ENCODE results near the gene FARS2.

The FARS2 gene

GRCh38 chr6:5388326-5388725 lies 127.0 kb downstream of the FARS2 start:
- no peak for DNase-seq

DNA sequence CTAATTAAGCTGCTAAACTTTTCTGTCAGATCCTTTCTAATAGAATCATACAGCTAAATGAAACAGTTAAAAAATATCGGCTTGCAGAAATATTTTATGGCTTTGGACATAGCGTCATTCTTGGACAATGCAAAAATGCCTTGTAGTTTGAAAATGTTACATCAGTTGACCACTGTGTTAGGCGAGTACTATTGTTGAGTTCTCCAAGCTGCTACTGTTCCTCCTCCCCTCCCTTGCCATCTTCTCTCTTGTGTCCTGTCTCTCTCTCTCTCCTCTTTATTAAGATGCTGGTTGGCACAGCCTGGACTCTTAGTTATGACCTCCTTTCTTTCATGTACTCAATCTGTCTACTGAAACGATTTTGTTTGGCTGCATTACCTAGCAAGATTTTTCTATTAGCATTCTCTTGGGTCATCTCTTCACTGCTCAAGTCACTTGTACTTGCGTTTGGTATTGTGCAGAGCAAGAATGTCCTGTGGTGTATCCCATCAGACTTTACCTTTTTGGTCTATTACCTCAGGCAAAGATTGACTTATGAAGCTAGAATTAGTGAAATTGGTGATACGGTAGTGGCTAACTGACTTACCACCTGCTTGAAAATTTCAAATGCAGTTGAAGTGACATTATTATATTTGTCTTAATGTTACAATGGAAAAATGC lies 127.9 kb downstream of the FARS2 start:
- no peak for DNase-seq

- no peak for DNase-seq
Observed at GRCh38 chr6:5390177-5390576, 128.9 kb downstream of the FARS2 start.

GRCh38 chr6:5394280-5394679 lies 133.0 kb downstream of the FARS2 start:
- DNase-seq = no peak

DNA sequence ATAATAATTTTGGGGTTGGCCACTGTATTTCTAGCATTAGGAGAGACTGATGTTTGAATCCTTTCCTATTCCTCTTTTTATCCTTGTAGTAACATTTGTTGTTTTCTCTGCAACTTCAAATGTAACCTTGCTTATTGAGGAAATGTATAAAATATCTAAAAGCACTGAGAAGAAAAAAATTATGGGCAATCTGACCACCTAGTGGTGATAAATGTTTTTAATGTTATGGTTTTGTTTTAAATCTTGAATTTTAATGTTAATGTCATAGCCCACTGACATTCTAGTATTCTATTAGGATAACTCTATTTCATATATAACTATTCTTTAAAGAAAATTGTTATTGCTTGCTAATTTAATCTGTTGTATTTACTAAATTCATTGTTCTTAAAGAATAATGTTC lies 134.4 kb downstream of the FARS2 start:
- no peak for DNase-seq

DNA sequence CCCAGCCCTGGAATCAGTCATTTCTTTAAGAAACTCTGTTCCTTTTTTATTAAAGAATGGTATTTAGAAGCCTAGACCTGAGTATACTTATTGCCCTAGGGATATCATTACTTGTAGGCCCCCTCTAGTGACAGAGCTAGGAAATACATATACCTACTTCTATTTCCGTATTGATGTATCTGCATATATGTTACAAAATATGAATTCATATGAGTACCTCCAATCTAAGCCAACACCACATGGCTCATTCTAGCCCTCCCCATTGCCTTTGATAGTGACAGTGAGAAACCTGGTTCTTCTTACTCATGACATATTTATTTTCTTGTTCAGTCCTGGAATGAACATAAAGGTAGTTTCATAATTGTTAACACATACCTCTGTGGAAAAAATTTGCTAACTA lies 137.2 kb downstream of the FARS2 start:
- DNase-seq = peak; percentile 51

DNA sequence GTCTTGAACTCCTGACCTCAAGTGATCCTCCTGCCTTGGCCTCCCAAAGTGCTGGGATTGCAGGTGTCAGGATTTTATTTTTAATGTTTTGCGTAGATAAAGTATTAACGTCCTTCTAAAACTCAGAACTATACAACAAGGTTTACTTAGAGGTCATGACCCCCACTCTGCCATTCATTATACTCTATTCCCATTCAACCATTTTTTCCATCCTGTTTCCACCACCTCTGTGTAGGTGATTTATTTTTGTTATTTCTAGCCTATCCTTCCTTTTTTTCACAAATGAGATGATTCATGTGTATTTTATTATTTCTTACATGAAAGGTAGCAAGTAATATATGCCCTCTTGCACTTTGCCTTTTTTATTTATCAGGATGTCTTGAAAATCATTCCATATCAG lies 138.1 kb downstream of the FARS2 start:
- no peak for DNase-seq

DNA sequence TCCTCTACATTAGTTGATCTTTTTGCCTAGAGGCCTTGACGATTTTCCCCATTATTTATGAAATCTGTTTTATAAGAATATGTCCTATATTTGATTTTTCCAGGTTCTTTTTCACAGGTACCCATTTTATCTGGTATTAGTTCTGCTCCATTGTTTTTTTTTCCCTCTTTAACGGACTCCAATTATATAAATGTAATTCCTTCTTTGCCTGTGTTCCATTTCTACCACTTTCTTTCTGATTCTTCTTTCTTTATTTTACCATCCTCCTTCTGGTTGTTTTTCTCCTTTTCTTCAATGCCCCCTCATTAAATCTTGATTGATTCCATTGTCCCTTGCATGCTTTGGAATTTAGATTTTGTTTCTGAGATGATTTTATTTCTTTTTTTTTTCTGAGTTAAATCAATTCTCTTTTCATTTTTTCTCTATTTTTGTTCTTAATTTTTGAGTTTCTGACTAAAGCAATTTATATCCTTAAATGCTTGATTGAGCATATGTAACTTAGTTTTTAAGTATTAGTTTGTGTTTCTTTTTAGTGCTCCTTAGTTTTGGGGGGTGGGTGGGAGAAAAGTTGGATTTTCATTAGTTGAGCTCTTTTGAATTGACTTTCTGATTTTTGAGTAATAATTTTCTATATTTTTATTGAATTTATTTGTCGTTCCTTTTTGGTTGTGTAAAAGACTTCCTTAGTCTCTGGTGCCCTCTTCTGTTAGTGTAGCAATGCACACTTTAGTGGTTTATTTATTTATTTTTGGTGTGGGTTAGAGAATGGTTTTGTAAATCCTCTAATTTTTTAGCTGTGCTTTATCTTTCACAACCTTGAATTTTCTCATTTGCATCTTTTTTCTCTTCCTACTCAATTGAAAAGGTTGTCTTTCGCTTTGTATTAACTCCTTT lies 140.8 kb downstream of the FARS2 start:
- peak; percentile 33 for DNase-seq

DNA sequence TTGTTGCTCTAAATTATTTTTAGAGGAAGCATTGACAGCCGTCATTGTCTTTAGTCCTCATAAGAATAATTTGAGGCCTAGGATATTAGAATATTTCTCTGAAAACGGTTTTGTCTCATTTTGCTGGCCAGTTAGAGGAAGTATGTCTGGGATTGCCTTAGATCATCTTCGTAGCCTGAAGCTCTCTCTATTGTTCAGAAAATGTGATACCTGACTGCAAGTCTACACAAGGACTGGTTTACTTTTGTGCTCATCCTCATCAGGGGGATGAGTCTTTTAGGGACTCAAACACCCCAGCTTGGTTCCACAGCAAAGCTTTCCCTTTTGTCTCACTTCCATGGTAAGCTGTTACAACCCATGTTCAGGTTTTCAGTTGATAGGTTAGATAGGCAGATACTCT lies 141.8 kb downstream of the FARS2 start:
- DNase-seq = no peak

DNA sequence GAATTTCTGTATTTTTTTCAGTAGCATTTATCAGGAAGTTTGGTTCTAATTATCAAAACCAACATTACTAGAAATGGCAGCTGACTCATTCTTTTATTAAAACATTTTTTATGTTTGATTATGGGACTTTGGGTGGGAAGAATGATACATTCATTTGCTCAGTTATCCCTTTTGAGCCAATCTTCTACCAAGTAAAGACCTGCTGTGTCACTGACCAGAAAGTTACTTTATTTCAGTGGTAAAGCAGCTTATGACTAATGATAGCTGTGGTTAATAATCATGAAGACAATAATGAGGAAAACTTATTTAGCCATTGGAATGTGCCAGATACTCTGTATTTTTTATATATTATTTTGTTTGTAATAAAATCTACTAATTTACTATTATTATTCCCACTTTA lies 142.3 kb downstream of the FARS2 start:
- DNase-seq = peak; percentile 3

GRCh38 chr6:5405976-5406375 lies 144.7 kb downstream of the FARS2 start:
- DNase-seq = no peak

DNA sequence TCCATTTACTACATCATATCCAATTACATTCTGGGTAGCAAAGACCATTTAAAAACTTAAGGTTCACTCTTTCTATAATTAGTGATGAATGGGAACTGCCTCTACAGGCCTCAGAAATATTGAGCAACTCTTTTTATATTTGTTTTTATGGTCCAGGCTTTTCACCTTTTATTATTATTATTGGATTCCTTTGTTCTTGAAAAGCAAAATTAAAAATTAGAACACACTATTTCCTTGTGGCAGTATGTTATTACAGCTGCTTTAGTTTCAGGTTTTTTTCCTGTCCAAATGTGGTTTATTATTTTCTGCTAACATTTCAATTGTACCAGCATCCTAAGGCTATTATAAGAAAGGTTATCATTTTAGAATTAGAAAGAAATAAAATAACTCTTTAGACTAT lies 150.1 kb downstream of the FARS2 start:
- no peak for DNase-seq

DNA sequence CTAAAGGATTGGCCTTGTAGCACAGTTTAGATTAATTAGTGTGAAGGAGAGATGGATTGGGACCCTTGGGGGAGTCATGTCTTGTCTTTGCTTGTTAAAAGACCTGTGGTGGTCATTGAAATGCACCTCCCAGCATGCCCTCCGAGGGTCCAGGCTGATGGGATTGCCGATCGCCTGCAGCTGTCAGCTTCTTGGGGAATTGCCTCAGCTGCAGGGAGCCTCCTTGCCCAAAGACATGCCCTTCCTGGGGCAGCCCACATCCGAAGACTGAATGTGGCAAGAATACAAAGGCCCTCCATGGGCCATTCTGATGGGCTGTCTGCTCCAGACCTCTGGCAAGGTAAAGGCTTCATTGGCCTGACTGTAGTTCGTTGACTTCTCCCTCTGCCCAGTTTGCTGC lies 150.7 kb downstream of the FARS2 start:
- no peak for DNase-seq

GRCh38 chr6:5412663-5413062 lies 151.3 kb downstream of the FARS2 start:
- no peak for DNase-seq

DNA sequence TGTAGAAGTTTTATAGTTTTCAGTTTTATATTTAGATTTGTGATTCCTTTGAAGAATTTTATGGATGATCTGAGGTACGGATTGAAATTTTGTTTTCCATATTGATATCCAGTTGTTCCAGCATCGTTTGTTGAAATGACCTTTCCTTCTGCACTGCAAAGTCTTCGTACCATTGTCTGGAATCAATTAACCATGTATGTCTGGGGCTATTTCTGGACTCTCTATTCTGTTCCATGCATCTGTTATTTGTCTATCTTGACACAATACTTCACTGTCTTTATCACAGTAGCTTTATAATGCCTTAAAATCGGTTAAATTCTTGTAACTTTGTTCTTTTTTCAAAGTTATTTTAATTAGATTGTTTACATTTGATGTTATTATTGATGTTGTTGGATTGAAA lies 154.9 kb downstream of the FARS2 start:
- DNase-seq = no peak

GRCh38 chr6:5422321-5422915 lies 161.1 kb downstream of the FARS2 start:
- DNase-seq = peak; percentile 26

DNA sequence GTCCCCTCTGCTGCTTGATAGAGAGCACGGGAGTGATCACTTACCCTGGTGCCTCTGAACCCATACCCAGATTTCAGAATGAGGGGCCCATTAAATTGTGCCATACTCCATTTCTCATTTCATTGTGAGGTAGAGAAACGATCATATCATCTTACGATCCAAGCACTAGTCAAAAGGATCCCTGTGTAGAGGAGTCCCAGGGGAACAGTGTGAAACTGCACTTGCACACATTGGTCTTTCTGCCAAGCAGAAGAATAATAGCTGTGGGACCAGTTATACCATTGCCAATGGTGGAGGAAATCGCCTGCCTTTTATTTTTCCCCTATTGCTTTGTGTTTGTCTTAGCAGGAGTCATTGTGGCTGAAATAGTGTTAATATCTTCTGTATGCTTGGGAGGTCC lies 161.9 kb downstream of the FARS2 start:
- DNase-seq = no peak

DNA sequence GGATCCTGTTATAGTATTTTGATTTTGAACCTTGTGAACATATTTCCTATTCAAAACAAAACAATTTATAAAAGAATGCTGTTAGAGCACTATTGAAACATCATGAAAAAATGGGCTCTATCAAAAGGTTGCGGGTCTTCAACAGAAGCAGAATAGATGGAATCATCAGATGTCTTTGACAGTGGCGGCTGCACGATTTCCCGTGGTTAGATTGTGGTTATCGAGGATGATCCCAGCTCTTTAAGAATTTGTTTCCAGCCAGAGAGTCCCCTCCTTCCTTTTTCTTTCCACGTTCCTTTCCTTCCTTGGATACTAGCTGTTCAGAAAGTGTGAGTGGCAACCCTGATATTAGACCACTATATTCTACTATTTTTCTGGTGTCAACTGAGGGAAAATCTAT lies 163.4 kb downstream of the FARS2 start:
- DNase-seq = no peak

GRCh38 chr6:5425267-5425666 lies 164.0 kb downstream of the FARS2 start:
- DNase-seq = no peak

DNA sequence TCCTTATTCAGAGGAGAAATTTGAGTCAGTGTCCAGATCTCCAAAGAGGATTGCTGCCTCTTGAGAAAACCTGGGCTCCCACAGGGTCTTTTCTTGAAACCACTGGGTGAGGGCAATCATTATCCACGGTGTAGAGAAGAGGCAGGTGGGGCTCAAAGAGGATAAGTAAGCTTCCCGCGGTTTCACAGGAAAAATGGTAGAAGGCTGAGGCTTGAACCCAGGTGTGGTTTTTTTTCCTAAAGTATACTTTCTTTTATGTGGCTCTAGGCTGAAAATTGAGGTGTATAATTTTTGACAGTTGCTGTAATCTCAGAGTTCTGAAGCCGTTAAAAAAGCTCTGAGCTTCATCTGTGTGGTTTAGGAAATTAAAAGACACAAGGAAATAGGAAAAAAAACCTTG lies 164.5 kb downstream of the FARS2 start:
- no peak for DNase-seq

- DNase-seq = no peak
Observed at GRCh38 chr6:5427586-5427985, 166.3 kb downstream of the FARS2 start.

DNA sequence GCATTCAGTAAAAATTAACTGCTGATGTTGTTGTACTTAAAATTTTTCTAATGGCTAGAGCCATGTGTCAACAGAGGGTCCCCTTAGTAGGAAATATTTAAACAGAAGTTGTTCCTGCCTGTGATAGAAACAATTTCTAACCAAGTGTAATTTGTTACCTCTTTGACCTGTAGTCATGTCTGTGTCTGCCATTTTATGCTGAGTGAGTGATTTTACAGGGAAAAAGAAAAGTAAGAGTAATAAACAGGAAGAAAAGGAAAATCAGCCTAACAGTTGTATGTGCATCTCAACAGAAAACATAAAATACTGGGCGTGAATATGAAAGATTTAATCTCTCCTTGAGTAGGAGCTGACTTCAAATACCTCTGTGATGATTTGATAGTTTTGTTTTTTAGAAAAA lies 172.0 kb downstream of the FARS2 start:
- DNase-seq = no peak

DNA sequence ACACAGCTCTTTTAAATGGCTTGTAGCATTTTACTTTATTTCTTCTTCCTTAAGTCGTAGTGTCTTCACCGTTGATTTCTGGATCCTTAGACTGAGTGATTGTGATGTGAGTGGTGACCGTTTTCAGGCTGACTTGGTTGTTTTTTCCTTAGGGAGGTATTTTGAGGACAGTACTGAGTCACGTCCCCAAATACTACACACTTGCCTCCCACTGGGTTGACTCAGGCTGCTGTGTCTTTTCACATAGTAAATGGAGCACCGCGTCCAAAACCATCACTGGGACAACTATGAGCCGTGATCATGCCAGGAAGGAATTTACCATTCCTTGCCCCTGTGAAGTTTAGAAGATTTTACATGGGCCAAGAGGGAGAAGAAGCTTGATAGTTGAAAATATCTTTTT lies 174.1 kb downstream of the FARS2 start:
- DNase-seq = peak; percentile 16

GRCh38 chr6:5438922-5439584 lies 177.7 kb downstream of the FARS2 start:
- no peak for DNase-seq
